ENCODE measurements around the gene ZNF124. TPM values are rescaled to one million over a fixed set of nuclear protein-coding genes. Genes with fewer than 3 reads are reported as not detected.
"Not testable (repeated sequence)": the region's sequence is repeated elsewhere in the genome, so short reads cannot be mapped to it uniquely, and the experiment has no call there.

The ZNF124 gene
- total and polyA plus RNA-seq, 7 experiments from 2014 or later, result 8.3 to 26.7 (median 17.5) TPM

DNA sequence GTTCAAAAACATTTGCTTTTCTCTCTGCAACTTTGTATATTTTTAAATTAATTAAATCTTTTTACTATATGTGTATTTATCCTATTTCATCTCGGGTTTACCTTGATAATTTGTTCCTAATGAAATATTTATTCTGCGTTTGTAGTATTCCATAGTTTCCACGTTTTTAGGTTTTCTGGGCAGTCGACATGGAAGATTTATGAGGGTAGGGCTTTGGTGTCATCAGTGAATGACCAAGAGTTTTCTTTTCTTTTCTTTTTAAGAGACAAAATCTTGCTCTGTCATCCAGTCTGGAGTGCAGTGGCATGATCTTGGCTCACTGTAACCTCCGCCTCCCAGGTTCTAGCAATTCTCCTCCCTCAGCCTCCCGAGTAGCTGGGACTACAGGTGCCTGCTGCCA is 50.4 kb downstream of the ZNF124 start:
- H3K4me3 Mint-ChIP-seq, result no peak overlapping the region
- H3K9me3 Mint-ChIP-seq, result peaks cover 0 to 30% (median 3%) of the 10 kb centered on the region in 11 donors
- Histone ChIP-seq H3K27me3 (ENCODE audit: control insufficient read depth in 2 of 2, insufficient read depth in 2 of 2, low read length in 2 of 2) (no peaks in the 10 kb centered on the region), H3K27ac (ENCODE audit: low read depth, low read length) (no peak overlapping the region), H3K9me3 (ENCODE audit: control insufficient read depth in 2 of 3, low read length in 3 of 3) (no peaks in the 10 kb centered on the region), H3K4me3 (ENCODE audit: low read length) (no peak overlapping the region), H3K36me3 (ENCODE audit: control insufficient read depth in 2 of 3, insufficient read depth in 3 of 3, low read length in 3 of 3) (no peaks in the 10 kb centered on the region), H3K4me1 (ENCODE audit: control insufficient read depth in 2 of 2, insufficient read depth in 2 of 2, low read length in 2 of 2) (no peaks in the 10 kb centered on the region)
- H3K4me1 Mint-ChIP-seq, result no peaks in the 10 kb centered on the region
- no peak for DNase-seq
- H3K27ac Mint-ChIP-seq, result no peak overlapping the region
- no peaks in the 10 kb centered on the region for H3K27me3 Mint-ChIP-seq
- ChIA-PET CTCF (no interaction called here), POLR2A (no interaction called here)
- intact Hi-C loops (cut with micrococcal nuclease), result loop anchor here in 1 of 2 donors (5.0 kb wide), 1 partner anchor 91 kb away; no protein-coding TSS in a partner anchor
- ATAC-seq, result no peak
- peaks cover 0 to 2% (median 0%) of the 10 kb centered on the region in 5 donors for H3K36me3 Mint-ChIP-seq

DNA sequence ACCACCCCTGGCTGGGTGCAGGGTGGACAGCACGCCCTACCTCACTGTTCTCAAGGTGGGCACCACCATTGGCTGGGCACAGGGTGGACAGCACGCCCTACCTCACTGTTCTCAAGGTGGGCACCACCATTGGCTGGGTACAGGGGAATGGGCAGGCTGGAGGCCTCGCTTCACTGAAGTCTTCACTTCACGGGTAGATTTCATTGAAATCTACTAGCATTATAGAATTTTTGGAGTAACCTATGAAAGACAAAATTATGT is 51.5 kb downstream of the ZNF124 start:
- H3K27me3 ChIP-seq (ENCODE audit: control insufficient read depth in 2 of 2, insufficient read depth in 2 of 2, low read length in 2 of 2); H3K36me3 ChIP-seq (ENCODE audit: control insufficient read depth in 2 of 3, insufficient read depth in 3 of 3, low read length in 3 of 3); H3K36me3 Mint-ChIP-seq; H3K4me1 ChIP-seq (ENCODE audit: control insufficient read depth in 2 of 2, insufficient read depth in 2 of 2, low read length in 2 of 2); ATAC-seq; H3K4me1 Mint-ChIP-seq; H3K27ac Mint-ChIP-seq; H3K27me3 Mint-ChIP-seq; H3K9me3 ChIP-seq (ENCODE audit: control insufficient read depth in 2 of 3, low read length in 3 of 3); H3K27ac ChIP-seq (ENCODE audit: low read depth, low read length); H3K4me3 ChIP-seq (ENCODE audit: low read length); H3K4me3 Mint-ChIP-seq; DNase-seq; CTCF ChIA-PET; POLR2A ChIA-PET: not testable (repeated sequence)
- intact Hi-C loops (cut with micrococcal nuclease), result loop anchor here in 1 of 2 donors (5.0 kb wide), 1 partner anchor 92 kb away; no protein-coding TSS in a partner anchor
- peaks cover 0 to 30% (median 3%) of the 10 kb centered on the region in 11 donors for H3K9me3 Mint-ChIP-seq

DNA sequence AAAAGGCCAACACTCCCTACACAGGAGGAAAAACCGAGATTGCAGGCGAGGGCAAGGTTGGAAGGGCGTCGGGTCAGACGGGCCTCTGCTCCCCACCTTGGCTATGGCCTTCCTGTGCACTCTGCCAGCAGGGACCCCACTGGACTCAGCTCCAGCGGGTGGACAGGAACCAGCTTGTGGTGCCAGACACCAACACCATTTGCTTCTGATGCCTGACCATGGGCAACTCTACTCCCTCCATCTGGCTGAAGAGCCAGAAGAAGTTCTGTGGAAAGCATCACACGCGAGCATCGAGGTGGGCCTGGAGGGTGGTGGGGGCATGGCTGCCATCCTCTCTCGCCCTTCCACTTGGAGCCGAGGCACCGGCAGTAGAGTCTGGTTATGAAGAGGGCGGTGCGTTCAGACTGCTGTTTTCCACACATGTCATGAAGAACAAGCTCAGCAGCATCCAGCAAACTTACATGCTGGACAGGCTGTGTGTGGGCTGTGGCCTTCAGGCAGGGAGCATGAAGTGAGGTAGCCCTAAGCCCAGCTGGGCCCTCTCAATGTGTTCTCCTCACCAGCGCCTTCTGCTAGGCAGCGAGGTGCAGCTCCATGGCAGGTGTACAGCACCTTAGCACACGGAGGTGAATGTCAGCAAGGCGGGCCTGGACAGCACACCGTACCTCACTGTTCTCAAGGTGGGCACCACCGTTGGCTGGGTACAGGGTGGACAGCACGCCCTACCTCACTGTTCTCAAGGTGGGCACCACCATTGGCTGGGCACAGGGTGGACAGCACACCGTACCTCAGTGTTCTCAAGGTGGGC is 52.0 kb downstream of the ZNF124 start:
- Histone ChIP-seq H3K4me3 (ENCODE audit: low read length) (no peak overlapping the region), H3K36me3 (ENCODE audit: control insufficient read depth in 2 of 3, insufficient read depth in 3 of 3, low read length in 3 of 3) (no peaks in the 10 kb centered on the region), H3K4me1 (ENCODE audit: control insufficient read depth in 2 of 2, insufficient read depth in 2 of 2, low read length in 2 of 2) (no peaks in the 10 kb centered on the region), H3K27ac (ENCODE audit: low read depth, low read length) (no peak overlapping the region), H3K9me3 (ENCODE audit: control insufficient read depth in 2 of 3, low read length in 3 of 3) (no peaks in the 10 kb centered on the region), H3K27me3 (ENCODE audit: control insufficient read depth in 2 of 2, insufficient read depth in 2 of 2, low read length in 2 of 2) (no peaks in the 10 kb centered on the region)
- peaks cover 0 to 25% (median 3%) of the 10 kb centered on the region in 11 donors for H3K9me3 Mint-ChIP-seq
- DNase-seq (no peak), ATAC-seq (peak; percentile 32)
- no peak overlapping the region for H3K4me3 Mint-ChIP-seq
- ChIA-PET CTCF (no interaction called here), POLR2A (no interaction called here)
- H3K36me3 Mint-ChIP-seq, result no peaks in the 10 kb centered on the region
- intact Hi-C loops (cut with micrococcal nuclease), result loop anchor here in 1 of 2 donors (5.0 kb wide), 1 partner anchor 92 kb away; no protein-coding TSS in a partner anchor
- H3K27ac Mint-ChIP-seq, result no peak overlapping the region
- no peaks in the 10 kb centered on the region for H3K27me3 Mint-ChIP-seq
- H3K4me1 Mint-ChIP-seq, result peaks cover 0 to 3% (median 0%) of the 10 kb centered on the region in 7 donors

DNA sequence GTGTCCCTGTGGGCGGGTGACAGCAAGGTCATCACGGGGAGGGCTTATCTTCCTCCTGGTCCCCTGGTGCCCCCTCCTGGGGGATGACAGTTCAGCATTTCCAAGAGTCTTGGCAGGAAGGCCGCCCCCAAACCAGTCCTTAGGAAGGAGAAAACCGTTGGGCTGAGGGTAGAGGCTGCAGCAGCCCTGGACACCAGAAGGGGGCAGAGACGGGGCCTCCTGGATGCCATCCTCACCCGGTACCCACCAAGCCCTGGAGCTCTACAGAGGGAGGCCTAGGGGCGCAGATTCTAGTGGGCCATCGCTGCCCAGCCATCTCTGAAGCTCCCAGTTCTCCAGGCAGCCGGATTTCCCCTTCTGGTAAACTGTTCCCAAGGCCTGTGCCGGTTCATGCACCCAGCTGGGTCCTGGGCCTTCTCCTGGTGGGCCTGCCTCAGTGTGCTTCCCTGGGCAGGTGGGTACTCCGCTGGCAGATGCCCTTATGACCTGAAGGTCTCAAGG is 52.8 kb downstream of the ZNF124 start:
- H3K27me3 ChIP-seq (ENCODE audit: control insufficient read depth in 2 of 2, insufficient read depth in 2 of 2, low read length in 2 of 2), result no peaks in the 10 kb centered on the region
- peaks cover 0 to 4% (median 0%) of the 10 kb centered on the region in 5 donors for H3K27me3 Mint-ChIP-seq
- H3K27ac ChIP-seq (ENCODE audit: low read depth, low read length), result no peak overlapping the region
- no peaks in the 10 kb centered on the region for H3K36me3 ChIP-seq (ENCODE audit: control insufficient read depth in 2 of 3, insufficient read depth in 3 of 3, low read length in 3 of 3)
- ChIA-PET POLR2A (no interaction called here), CTCF (no interaction called here)
- no peak overlapping the region for H3K27ac Mint-ChIP-seq
- H3K4me3 Mint-ChIP-seq, result no peak overlapping the region
- ATAC-seq, result peak; percentile 31
- peak in 1 of 9 donors; percentile 28 for DNase-seq
- intact Hi-C loops (cut with micrococcal nuclease), result no loop called here
- H3K9me3 ChIP-seq (ENCODE audit: control insufficient read depth in 2 of 3, low read length in 3 of 3), result no peaks in the 10 kb centered on the region
- H3K4me1 Mint-ChIP-seq, result peaks cover 0 to 3% (median 0%) of the 10 kb centered on the region in 7 donors
- no peaks in the 10 kb centered on the region for H3K4me1 ChIP-seq (ENCODE audit: control insufficient read depth in 2 of 2, insufficient read depth in 2 of 2, low read length in 2 of 2)
- H3K4me3 ChIP-seq (ENCODE audit: low read length), result no peak overlapping the region
- H3K36me3 Mint-ChIP-seq, result no peaks in the 10 kb centered on the region
- H3K9me3 Mint-ChIP-seq, result peaks cover 0 to 18% (median 1%) of the 10 kb centered on the region in 11 donors

DNA sequence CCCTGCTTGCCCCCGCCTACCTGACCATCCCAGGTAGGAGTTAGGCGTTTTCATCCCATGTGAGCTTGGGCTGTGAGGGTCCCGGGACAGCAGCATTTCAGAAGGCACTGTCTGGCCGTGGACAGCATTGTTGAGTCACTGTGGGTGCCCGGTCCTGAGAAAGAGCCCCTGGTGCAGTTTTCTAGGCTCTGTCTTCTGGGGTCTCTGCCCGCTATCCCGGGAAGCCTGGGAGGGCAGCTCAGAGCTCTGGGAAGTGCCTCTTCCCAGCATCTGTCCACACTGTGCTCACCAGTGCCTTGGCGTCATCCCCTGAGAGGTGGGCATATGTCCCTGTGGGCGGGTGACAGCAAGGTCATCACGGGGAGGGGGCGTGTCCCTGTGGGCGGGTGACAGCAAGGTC is 56.3 kb downstream of the ZNF124 start:
- intact Hi-C loops (cut with micrococcal nuclease), result no loop called here
- H3K4me1 Mint-ChIP-seq, result peaks cover 4 to 9% (median 8%) of the 10 kb centered on the region in 7 donors
- H3K36me3 Mint-ChIP-seq, result peaks cover 0 to 4% (median 0%) of the 10 kb centered on the region in 5 donors
- H3K9me3 ChIP-seq (ENCODE audit: control insufficient read depth in 2 of 3, low read length in 3 of 3), result no peaks in the 10 kb centered on the region
- H3K9me3 Mint-ChIP-seq, result no peaks in the 10 kb centered on the region
- POLR2A ChIA-PET, result no interaction called here
- no peak overlapping the region for H3K4me3 Mint-ChIP-seq
- ATAC-seq, result no peak
- H3K4me3 ChIP-seq (ENCODE audit: low read length), result no peak overlapping the region
- H3K27me3 Mint-ChIP-seq, result peaks cover 5 to 27% (median 15%) of the 10 kb centered on the region in 5 donors
- DNase-seq, result no peak
- no peaks in the 10 kb centered on the region for H3K27me3 ChIP-seq (ENCODE audit: control insufficient read depth in 2 of 2, insufficient read depth in 2 of 2, low read length in 2 of 2)
- CTCF ChIA-PET, result no interaction called here
- H3K27ac ChIP-seq (ENCODE audit: low read depth, low read length), result no peak overlapping the region
- H3K4me1 ChIP-seq (ENCODE audit: control insufficient read depth in 2 of 2, insufficient read depth in 2 of 2, low read length in 2 of 2), result peaks cover 0 to 5% of the 10 kb centered on the region in 2 donors
- H3K27ac Mint-ChIP-seq, result no peak overlapping the region
- H3K36me3 ChIP-seq (ENCODE audit: control insufficient read depth in 2 of 3, insufficient read depth in 3 of 3, low read length in 3 of 3), result no peaks in the 10 kb centered on the region

- Mint-ChIP-seq H3K4me1 (peaks cover 5 to 9% (median 8%) of the 10 kb centered on the region in 7 donors), H3K27ac (no peak overlapping the region), H3K36me3 (peaks cover 0 to 5% (median 0%) of the 10 kb centered on the region in 5 donors), H3K4me3 (no peak overlapping the region), H3K9me3 (no peaks in the 10 kb centered on the region), H3K27me3 (peaks cover 6 to 29% (median 16%) of the 10 kb centered on the region in 5 donors)
- no peaks in the 10 kb centered on the region for H3K36me3 ChIP-seq (ENCODE audit: control insufficient read depth in 2 of 3, insufficient read depth in 3 of 3, low read length in 3 of 3)
- no peaks in the 10 kb centered on the region for H3K9me3 ChIP-seq (ENCODE audit: control insufficient read depth in 2 of 3, low read length in 3 of 3)
- peaks cover 0 to under 1% of the 10 kb centered on the region in 2 donors for H3K27me3 ChIP-seq (ENCODE audit: control insufficient read depth in 2 of 2, insufficient read depth in 2 of 2, low read length in 2 of 2)
- peaks cover 0 to 6% of the 10 kb centered on the region in 2 donors for H3K4me1 ChIP-seq (ENCODE audit: control insufficient read depth in 2 of 2, insufficient read depth in 2 of 2, low read length in 2 of 2)
- ATAC-seq, result no peak
- no peak overlapping the region for H3K4me3 ChIP-seq (ENCODE audit: low read length)
- no peak overlapping the region for H3K27ac ChIP-seq (ENCODE audit: low read depth, low read length)
- POLR2A ChIA-PET, result interaction anchor here (1.0 kb wide), 1 partner anchor 10 kb away, joined by 4 read pairs; no protein-coding TSS in a partner anchor
- intact Hi-C loops (cut with micrococcal nuclease), result no loop called here
- CTCF ChIA-PET, result no interaction called here
- no peak for DNase-seq
Measured at GRCh38 chr1:247115141-247115510, 56.7 kb downstream of the ZNF124 start.

All from naive thymus-derived CD4-positive, alpha-beta T cell (primary cell).